ENCODE measurements around the gene SLC20A1.

Gene SLC20A1

GRCh38 chr2:112625474-112626114 lies 20.1 kb upstream of the SLC20A1 start:
- DNase-seq (ENCODE audit: low read depth), result no peak

- peak; percentile 44 for DNase-seq (ENCODE audit: low read depth)
Observed at GRCh38 chr2:112626604-112627059, 19.1 kb upstream of the SLC20A1 start.

- no peak for DNase-seq (ENCODE audit: low read depth)
Observed at GRCh38 chr2:112627060-112628040, 18.4 kb upstream of the SLC20A1 start.

- no peak for DNase-seq (ENCODE audit: low read depth)
Observed at GRCh38 chr2:112629224-112629623, 16.5 kb upstream of the SLC20A1 start.

DNA sequence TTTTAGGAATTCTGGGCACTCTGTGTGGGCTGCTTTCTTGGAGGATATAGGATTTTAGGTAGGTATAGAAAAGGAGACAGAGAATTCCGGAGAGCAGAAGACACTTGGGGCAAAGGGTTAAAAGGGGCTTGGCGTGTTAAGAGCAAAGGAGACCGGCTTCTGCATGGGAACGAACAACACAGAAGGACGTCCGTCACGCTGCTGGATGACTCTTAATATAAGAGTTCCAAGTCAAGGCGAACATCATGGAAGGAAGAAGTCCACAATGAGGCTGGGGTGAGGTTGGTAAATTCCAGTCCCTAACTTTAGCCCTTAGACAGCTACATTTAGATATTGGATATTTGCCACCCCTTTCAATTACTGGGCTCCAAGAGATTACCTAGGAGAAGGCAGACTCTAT lies 15.9 kb upstream of the SLC20A1 start:
- no peak for DNase-seq (ENCODE audit: low read depth)

- no peak for DNase-seq (ENCODE audit: low read depth)
Observed at GRCh38 chr2:112630268-112630667, 15.5 kb upstream of the SLC20A1 start.

DNA sequence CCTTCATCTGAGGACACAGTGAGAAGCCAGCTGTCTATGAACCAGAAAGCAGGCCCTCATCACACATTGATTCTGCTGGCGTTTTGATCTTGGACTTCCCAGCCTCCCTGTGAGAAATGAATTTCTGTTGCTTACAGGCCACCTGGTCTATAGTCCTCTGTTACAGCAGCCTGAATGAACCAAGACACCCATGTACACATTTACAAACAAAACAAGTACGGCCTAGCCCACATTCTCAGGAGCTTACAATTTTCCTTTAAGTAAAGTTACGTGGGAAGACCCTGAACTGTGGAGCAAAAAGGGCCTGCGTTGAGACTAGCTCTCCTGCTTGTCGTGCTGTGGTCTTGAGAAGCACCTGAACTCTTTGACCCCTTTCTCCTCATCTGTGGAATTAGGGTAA lies 12.0 kb upstream of the SLC20A1 start:
- no peak for DNase-seq (ENCODE audit: low read depth)

DNA sequence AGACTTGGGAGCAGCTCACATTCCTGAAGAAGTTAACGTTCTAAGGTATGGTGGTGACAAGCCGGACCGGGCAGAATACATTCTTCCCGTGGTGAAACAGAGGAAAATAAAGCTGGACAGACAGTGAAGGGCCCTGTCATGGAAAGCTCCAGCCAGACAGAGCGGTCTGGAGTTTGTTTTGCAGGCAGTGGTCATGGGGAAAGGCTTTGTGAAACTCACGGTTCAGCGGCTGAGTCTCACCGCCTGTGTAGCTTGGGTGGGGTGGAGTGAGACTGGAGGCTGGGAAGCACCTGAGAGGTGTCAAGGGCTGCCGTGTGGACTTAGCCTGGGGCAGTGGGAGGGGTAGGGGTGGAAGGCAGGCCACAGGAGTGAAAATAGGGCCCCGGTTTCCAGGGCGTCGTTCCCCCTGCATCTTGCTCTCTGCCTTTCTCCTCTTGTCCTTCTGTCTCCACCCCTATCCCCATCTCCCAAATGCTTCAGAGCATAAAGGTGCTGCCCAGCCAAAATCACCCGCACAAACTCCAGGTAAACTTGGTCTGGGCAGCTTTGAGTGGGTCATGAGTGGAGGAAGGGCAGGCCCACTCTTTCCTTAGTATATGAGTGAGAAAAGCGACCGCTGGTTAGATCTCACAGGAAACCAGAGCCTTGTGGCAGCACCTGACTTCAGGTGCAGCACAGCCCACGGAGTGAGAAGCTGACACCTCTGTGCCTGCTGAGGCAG lies 11.4 kb upstream of the SLC20A1 start:
- no peak for DNase-seq (ENCODE audit: low read depth)

DNA sequence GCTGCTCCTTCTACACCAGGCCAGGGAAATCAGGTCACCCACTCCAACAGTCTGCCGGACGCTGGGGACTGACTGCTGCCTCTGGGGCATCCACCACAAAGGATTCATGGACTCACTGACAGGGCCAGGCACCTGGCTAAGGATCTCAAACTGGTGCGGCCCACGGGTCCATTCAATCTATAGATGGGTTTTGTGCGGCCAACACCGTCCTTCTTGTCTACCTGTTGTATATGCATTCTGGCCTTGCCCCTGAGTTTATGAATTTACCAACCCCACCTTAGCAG lies 10.9 kb upstream of the SLC20A1 start:
- no peak for DNase-seq (ENCODE audit: low read depth)

DNA sequence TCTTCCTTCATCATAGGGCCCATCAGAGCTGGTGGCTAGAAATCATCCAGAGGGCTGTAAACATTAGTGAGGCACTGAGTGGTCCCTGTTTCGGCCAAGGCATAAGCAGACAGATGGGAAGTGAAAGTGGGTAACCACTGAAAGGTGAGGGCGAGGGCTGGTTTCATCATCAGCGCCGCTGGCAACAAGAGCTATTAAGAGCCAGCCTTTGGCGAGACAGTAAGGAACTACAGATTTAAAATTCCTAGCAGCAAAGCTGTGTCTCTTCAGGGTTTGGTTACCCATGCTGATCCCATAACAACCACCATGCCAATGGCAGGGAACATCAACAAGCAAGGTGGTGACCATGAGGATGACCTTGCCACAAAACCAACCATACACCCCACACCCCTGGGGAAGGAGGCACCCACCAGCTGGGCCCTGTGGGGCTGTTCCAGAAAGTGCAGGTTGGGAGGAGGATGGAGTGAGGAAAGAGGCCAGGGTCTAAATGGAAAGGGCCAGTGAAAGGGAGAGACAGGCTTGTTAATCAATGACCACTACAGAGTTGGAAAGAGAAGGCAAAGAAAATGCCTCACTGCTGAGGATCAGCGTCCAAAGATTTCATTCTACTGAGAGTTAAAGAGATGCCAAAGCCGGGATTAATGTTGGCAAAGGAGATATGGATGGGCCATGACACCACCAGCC lies 9.0 kb upstream of the SLC20A1 start:
- DNase-seq (ENCODE audit: low read depth), result no peak

DNA sequence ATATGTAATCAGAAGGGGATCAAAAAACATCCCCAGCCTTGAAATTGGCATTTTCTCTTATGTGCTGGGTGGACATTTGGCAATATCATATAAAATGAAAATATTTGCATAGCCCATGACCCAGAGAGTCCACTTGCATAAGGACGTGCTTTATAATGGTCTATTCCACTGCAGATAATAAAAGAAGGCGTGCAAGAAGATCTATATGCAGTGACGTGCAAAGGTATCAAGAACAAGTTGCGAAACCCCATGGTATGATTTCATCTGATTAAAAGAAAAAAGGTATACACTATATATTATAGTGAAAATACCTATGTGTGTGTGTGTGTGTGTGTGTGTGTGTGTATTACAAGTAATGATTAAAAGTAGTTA lies 8.5 kb upstream of the SLC20A1 start:
- no peak for DNase-seq (ENCODE audit: low read depth)

GRCh38 chr2:112639936-112640335 lies 5.8 kb upstream of the SLC20A1 start:
- DNase-seq (ENCODE audit: low read depth), result no peak

GRCh38 chr2:112640467-112640799 lies 5.3 kb upstream of the SLC20A1 start:
- DNase-seq (ENCODE audit: low read depth), result no peak

- no peak for DNase-seq (ENCODE audit: low read depth)
Observed at GRCh38 chr2:112640800-112641675, 4.7 kb upstream of the SLC20A1 start.

DNA sequence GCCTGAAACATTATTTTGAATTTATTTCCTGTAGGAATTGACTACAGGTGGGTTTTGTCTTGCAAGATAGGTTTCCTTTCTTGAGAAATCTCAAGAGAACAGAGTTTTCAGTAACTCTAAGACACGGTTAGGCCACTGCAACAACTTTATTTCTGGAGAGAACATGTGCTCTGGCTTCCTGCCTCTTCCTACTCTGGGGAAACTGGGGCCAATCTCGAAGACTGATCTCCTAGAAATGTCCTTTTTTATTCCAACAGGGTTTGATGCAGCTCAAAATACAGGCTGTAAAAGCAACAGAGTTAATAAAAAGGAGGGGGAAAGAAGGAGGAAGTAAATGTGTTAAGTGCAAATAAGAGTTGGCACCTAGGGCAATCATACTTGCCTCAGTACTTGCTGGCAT lies 4.0 kb upstream of the SLC20A1 start:
- no peak for DNase-seq (ENCODE audit: low read depth)

- DNase-seq (ENCODE audit: low read depth), result no peak
Observed at GRCh38 chr2:112642561-112642960, 3.2 kb upstream of the SLC20A1 start.

- DNase-seq (ENCODE audit: low read depth), result no peak
Observed at GRCh38 chr2:112642966-112643365, 2.8 kb upstream of the SLC20A1 start.

DNA sequence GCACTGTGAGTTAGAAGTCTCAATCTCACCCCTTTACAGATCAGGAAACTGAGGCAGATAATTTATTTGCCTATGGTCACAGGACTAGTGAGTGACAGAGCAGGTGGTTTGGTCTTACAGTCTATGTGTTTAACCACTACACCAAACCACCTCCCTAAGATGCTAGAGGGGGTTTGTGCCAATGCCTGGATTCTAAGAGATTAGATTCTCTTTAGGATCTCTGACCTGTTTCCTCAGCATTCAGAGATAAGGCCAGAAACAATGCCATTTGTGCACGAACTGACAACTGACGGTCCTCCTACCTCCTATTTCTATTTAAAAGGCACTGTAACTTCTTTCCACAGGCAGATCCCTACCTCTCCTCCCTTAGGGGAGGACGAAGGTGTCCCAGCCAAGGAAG lies 2.3 kb upstream of the SLC20A1 start:
- DNase-seq (ENCODE audit: low read depth), result no peak

DNA sequence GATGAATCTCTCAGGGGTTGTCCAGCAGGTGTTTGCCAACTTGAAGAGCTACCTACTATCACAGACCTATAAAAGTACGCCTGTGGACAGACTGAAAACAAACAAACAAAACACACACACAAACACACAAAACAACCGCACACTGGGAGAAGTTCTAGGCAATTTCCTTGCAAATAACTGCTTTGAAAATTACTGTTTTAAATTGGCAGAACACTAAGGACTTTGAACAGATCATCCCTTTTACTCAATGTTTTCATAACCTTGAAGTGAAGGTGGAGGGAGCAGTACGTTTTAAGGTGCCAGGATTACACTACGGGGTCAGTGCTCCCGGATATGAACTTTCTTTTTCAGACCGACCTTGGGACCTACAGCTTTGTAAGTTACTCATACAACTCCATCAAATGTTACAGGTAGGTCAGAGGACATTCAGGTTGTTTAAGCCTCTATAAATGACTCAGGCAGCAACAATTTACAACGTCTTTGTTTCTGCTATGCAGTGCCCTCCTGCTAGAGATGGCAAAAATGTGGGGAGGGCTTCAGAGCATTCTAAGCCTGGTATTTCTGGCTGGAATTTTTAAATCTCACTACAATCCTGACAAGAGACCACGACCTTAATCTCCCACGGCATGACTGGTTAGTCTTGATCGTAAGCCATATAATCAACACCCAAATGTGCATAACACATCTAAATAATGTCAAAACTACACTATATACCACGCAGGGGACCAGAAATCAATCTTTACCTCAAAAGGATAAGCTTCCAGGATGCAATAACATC lies 1.4 kb upstream of the SLC20A1 start:
- DNase-seq (ENCODE audit: low read depth), result no peak

DNA sequence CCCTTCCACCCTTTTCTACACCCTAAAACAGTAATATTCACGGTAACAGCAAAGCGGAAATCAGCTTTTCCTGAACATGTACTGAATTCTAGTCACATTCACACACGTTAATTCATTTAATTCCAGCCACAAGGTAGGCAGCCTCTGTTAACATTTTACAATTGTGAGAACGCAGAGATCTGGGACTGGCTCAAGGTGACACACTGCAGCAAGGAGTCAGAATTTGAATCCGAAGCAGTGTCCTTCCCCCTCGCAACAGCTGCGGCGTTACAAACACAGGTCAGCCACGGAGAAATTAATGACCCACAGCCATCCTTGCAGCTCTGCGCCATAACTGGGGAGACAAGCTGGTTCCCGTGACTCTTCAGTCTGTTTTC lies 818 bp upstream of the SLC20A1 start:
- DNase-seq (ENCODE audit: low read depth), result no peak

All from stimulated activated CD4-positive, alpha-beta T cell treated with anti-CD3 and anti-CD28 coated beads, Interleukin-2, amount 100 ng/mL, for 4 hours (primary cell).